ENCODE data around the gene TCHHL1. TPM values are rescaled to one million over a fixed set of nuclear protein-coding genes. Genes with fewer than 3 reads are reported as not detected.
"Not testable (repeated sequence)": the region's sequence is repeated elsewhere in the genome, so short reads cannot be mapped to it uniquely, and the experiment has no call there.

The TCHHL1 gene
- total RNA-seq, 1 donor from 2014 or later, result not detected

DNA sequence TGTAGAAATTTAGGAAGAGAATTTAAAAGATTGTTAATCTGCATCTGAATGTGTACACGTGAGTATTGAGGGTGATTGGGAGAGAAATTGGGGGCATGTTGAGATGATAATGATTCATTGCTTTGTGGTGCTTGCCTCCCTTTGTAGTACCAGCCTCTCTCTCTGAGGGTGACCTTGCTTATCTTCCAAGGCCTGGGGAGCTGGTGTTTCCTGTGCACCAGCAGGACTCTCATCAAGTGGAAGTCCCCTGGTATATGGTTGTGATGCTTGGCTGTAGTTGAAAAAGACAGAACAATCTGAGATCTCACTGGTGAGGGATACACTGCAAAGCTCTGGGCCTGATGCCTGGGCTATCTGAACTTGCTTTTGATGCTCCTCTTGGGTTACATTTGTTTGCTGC is 4.0 kb downstream of the TCHHL1 start:
- Histone ChIP-seq H3K27me3 (no peaks in the 10 kb centered on the region), H3K4me3 (no peak overlapping the region), H3K27ac (no peak overlapping the region), H3K36me3 (no peaks in the 10 kb centered on the region), H3K9me3 (no peaks in the 10 kb centered on the region), H3K4me1 (no peaks in the 10 kb centered on the region)
- intact Hi-C loops (cut with DNase I), result no loop called here
- no peak for TF ChIP-seq CTCF (IDR thresholded peaks at IDR 0.05)
- DNase-seq (ENCODE audit: low spot score in 2 of 2), result no peak

GRCh38 chr1:152081026-152081425 is 7.8 kb downstream of the TCHHL1 start:
- H3K36me3 ChIP-seq; H3K27ac ChIP-seq; H3K4me1 ChIP-seq; H3K27me3 ChIP-seq; DNase-seq (ENCODE audit: low spot score in 2 of 2); H3K4me3 ChIP-seq; H3K9me3 ChIP-seq; intact Hi-C loops (cut with DNase I): not testable (repeated sequence)

DNA sequence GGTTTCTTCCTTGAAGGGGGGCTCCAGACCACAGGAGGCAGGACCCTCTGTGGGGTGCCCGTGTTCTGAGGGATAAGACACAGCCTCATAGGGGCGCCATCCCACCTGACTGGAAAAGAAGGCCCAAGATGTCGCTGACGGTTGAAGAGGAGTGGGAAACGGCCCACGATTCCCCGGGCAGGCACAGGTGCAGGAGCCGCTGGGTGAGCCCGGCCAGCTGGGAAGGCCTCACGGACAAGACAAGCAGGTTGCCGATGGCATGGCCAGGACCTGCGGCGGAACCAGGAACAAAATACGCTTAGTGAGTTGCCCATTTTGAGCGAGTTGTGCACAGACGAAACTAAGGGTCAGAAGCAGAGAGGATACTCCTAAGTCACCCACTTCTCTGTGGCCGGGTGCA is 8.4 kb downstream of the TCHHL1 start:
- H3K27ac ChIP-seq; DNase-seq (ENCODE audit: low spot score in 2 of 2); H3K4me3 ChIP-seq; H3K4me1 ChIP-seq; H3K27me3 ChIP-seq; H3K9me3 ChIP-seq; intact Hi-C loops (cut with DNase I); H3K36me3 ChIP-seq: not testable (repeated sequence)

DNA sequence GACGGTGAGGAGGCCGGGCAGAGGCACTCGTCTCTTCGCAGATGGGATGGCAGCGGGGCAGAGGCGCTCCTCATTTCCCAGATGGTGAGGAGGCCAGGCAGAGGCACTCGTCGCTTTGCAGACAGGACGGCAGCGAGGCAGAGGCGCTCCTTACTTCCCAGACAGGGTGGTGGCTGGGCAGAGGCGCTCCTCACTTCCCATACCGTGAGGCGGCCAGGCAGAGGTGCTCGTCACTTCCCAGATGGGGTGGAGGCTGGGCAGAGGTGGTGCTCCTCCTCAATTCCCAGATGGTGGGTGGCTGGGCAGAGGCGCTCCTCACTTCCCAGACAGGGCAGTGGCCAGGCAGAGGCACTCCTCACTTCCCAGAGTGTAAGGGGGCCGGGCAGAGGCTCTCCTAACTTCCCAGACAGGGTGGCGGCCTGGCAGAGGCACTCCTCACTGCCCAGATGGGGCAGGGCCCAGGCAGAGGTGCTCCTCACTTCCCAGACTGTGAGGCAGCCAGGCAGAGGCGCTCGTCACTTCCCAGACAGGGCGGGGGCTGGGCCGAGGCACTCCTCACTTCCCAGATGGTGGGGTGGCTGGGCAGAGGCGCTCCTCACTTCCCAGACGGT is 9.9 kb downstream of the TCHHL1 start:
- H3K27ac ChIP-seq, result no peak overlapping the region
- H3K4me1 ChIP-seq, result no peaks in the 10 kb centered on the region
- DNase-seq (ENCODE audit: low spot score in 2 of 2), result no peak
- H3K36me3 ChIP-seq, result no peaks in the 10 kb centered on the region
- no peaks in the 10 kb centered on the region for H3K9me3 ChIP-seq
- H3K4me3 ChIP-seq, result no peak overlapping the region
- no peaks in the 10 kb centered on the region for H3K27me3 ChIP-seq
- intact Hi-C loops (cut with DNase I), result no loop called here
- no peak for TF ChIP-seq CTCF (IDR thresholded peaks at IDR 0.05)

DNA sequence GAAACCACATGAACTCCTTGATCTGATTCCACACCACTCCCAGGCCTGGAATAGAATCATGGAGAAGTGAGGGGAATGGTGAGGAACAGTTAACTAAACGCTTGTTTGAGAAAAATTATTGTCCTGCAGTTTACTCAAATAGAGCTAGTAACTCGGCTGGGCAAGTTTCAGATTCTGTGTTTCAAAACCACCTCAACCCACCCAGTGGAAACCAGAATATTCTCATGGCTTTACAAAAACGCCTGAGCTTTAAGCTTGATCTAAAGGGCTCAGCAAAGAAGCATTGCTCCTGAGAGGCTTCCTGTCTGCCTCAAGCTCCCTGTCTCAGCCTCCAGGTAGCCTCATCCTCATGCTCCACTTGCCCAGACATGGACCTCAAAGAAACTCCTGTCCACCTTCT is 16.6 kb downstream of the TCHHL1 start:
- no peak for TF ChIP-seq CTCF (IDR thresholded peaks at IDR 0.05)
- Histone ChIP-seq H3K4me3 (no peak overlapping the region), H3K27me3 (no peaks in the 10 kb centered on the region), H3K9me3 (no peaks in the 10 kb centered on the region), H3K4me1 (no peaks in the 10 kb centered on the region), H3K36me3 (no peaks in the 10 kb centered on the region), H3K27ac (no peak overlapping the region)
- DNase-seq (ENCODE audit: low spot score in 2 of 2), result no peak
- intact Hi-C loops (cut with DNase I), result no loop called here

- DNase-seq (ENCODE audit: low spot score in 2 of 2), result no peak
- H3K27me3 ChIP-seq, result no peaks in the 10 kb centered on the region
- intact Hi-C loops (cut with DNase I), result no loop called here
- no peaks in the 10 kb centered on the region for H3K9me3 ChIP-seq
- H3K4me1 ChIP-seq, result no peaks in the 10 kb centered on the region
- no peaks in the 10 kb centered on the region for H3K36me3 ChIP-seq
- H3K27ac ChIP-seq, result no peak overlapping the region
- no peak overlapping the region for H3K4me3 ChIP-seq
- no peak for TF ChIP-seq CTCF (IDR thresholded peaks at IDR 0.05)
These were observed 17.7 kb downstream of the TCHHL1 start for GRCh38 chr1:152071123-152071522.

- no peaks in the 10 kb centered on the region for H3K27me3 ChIP-seq
- intact Hi-C loops (cut with DNase I), result no loop called here
- H3K27ac ChIP-seq, result no peak overlapping the region
- H3K9me3 ChIP-seq, result no peaks in the 10 kb centered on the region
- H3K4me3 ChIP-seq, result no peak overlapping the region
- no peak for TF ChIP-seq CTCF (IDR thresholded peaks at IDR 0.05)
- no peaks in the 10 kb centered on the region for H3K4me1 ChIP-seq
- no peaks in the 10 kb centered on the region for H3K36me3 ChIP-seq
- DNase-seq (ENCODE audit: low spot score in 2 of 2), result no peak
These were observed 20.9 kb downstream of the TCHHL1 start for GRCh38 chr1:152067929-152068328.

All from ascending aorta (tissue), 2 donors.